AG04450 (cell line): ENCODE results near the gene BTN3A1. TPM values are rescaled to one million over a fixed set of nuclear protein-coding genes. Genes with fewer than 3 reads are reported as not detected.

Source experiments
- CTCF ChIA-PET: fragments of 300-600, 350-600 bp; formaldehyde crosslinking; extraction: SDS; loops from one replicate; lab custom pipeline; 2022; ENCODE audit warnings: antibody characterized with exemption, inconsistent platforms; lab: Charles Lee
- POLR2A ChIA-PET: fragments of 350-600 bp; formaldehyde crosslinking; extraction: SDS; loops from one replicate; lab custom pipeline; 2021; ENCODE audit warnings: antibody characterized with exemption, inconsistent platforms; lab: Yijun Ruan, JAX
- DNase-seq: peaks from one replicate; pipeline ENCODE4 v3.0.0-alpha.2; 2011; ENCODE audit warnings: low read depth, low spot score
- H3K27ac ChIP-seq: one replicate; pipeline ENCODE4 v1.5.1; 2012; ENCODE audit warnings: low read depth, low read length, control low read depth
- H3K27me3 ChIP-seq: one replicate; pipeline ENCODE4 v1.6.0; 2012; ENCODE audit warnings: low read length; ENCODE audit not compliant: control insufficient read depth, insufficient read depth
- H3K4me3 ChIP-seq: 2 replicates; pipeline ENCODE4 v1.5.1; 2011; ENCODE audit warnings: mild to moderate bottlenecking, low read depth, low read length, control low read depth
- H3K9me3 ChIP-seq: 2 replicates; pipeline ENCODE4 v1.5.1; 2012; ENCODE audit warnings: low read length; ENCODE audit not compliant: control insufficient read depth, insufficient read depth
- CTCF ChIP-seq: IDR thresholded peaks from 2 replicates; pipeline ENCODE4 v1.5.1; 2011; ENCODE audit warnings: low read depth, low read length, control low read depth, inconsistent platforms
- polyA plus RNA-seq: library from polyadenylated mRNA; depleted of rRNA; stranded (reverse); fragments of >200 nt; gene quantifications from 2 replicates; pipeline ENCODE4 v1.2.3, GENCODE V29; 2011

The BTN3A1 gene
- polyA plus RNA-seq, 1 experiment: 32.7 TPM

- H3K4me3 ChIP-seq: no peak overlapping the region
- CTCF ChIA-PET: no interaction called here
- no peaks in the 10 kb centered on the region for H3K27me3 ChIP-seq
- no peak overlapping the region for H3K27ac ChIP-seq
- no peak for TF ChIP-seq CTCF
- POLR2A ChIA-PET: no interaction called here
- DNase-seq: no peak
- H3K9me3 ChIP-seq: no peaks in the 10 kb centered on the region; the same call in 1 of the 2 replicates
Observed at GRCh38 chr6:26454631-26455030, 52.6 kb downstream of the BTN3A1 start.

GRCh38 chr6:26455357-26455970 lies 53.4 kb downstream of the BTN3A1 start:
- no peak for DNase-seq
- Histone ChIP-seq H3K27ac (no peak overlapping the region), H3K9me3 (no peaks in the 10 kb centered on the region; the same call in 1 of the 2 replicates), H3K27me3 (no peaks in the 10 kb centered on the region), H3K4me3 (no peak overlapping the region)
- TF ChIP-seq CTCF: no peak
- POLR2A ChIA-PET: interaction anchor here (0.8 kb wide), 1 partner anchor 73 kb away, joined by 3 read pairs; the partner anchor contains the start of gene BTN2A2
- CTCF ChIA-PET: interaction anchor here (1.5 kb wide), 1 partner anchor 114 kb away, joined by 6 read pairs; no protein-coding TSS in a partner anchor

- POLR2A ChIA-PET: no interaction called here
Observed at GRCh38 chr6:26457264-26457805, 55.3 kb downstream of the BTN3A1 start.

GRCh38 chr6:26457806-26458688 lies 56.0 kb downstream of the BTN3A1 start, which contains the start of gene BTN2A1:
Gene BTN2A1, plus strand, starts transcription at chr6:26457955. Its CDS starts 682 bp downstream, at chr6:26458637.
- TF ChIP-seq CTCF: no peak
- peak; percentile 79 for DNase-seq
- CTCF ChIA-PET: no interaction called here
- Histone ChIP-seq H3K27ac (peak within 1 kb of the TSS; percentile 86), H3K27me3 (no peaks in the 10 kb centered on the region), H3K9me3 (no peaks in the 10 kb centered on the region; the same call in 1 of the 2 replicates), H3K4me3 (peak within 1 kb of the TSS; percentile 94)
- POLR2A ChIA-PET: no interaction called here

More at GRCh38 chr6:26457264-26457805, 55.3 kb downstream of the BTN3A1 start:
- CTCF ChIA-PET: no interaction called here
- TF ChIP-seq CTCF: no peak
- Histone ChIP-seq H3K27ac (peak overlapping the region; percentile 86), H3K9me3 (no peaks in the 10 kb centered on the region; the same call in 1 of the 2 replicates), H3K4me3 (peak overlapping the region; percentile 14), H3K27me3 (no peaks in the 10 kb centered on the region)
- no peak for DNase-seq
